ENCODE data around the gene PDE4C. TPM values are rescaled to one million over a fixed set of nuclear protein-coding genes. Genes with fewer than 3 reads are reported as not detected.

The PDE4C gene
- total RNA-seq, 1 experiment from 2014 or later = 0.90 TPM

DNA sequence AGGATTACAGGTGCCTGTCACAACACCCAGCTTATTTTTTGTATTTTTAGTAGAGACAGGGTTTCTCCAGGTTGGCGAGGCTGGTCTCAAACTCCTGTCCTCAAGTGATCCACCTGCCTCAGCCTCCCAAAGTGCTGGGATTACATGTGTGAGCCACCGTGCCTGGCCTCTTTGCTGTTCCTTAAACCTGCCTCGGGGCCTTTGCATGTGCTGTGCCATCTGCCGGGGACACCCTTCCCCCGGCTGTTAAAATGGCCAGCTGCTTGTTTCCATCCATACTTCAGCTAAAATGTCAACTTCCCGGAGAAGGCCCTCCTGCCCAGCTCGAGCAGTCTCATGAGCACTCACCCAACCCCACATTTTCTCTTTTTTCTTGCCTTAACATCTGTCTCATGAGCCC lies 19.1 kb upstream of the PDE4C start:
- H3K4me3 Mint-ChIP-seq (ENCODE audit: low read depth, unreplicated experiment) = no peak overlapping the region
- H3K36me3 Mint-ChIP-seq (ENCODE audit: insufficient read depth, unreplicated experiment) = no peaks in the 10 kb centered on the region
- DNase-seq = no peak
- BruUV-seq (replicated peaks) = no TSS peak
- TF ChIP-seq CTCF (IDR thresholded peaks at IDR 0.05; ENCODE audit: unreplicated experiment) = no peak
- H3K4me1 Mint-ChIP-seq (ENCODE audit: low read depth, unreplicated experiment) = no peaks in the 10 kb centered on the region
- H3K27me3 Mint-ChIP-seq (ENCODE audit: unreplicated experiment) = peaks cover 21% of the 10 kb centered on the region
- CTCF ChIA-PET = interaction anchor here (0.7 kb wide), 1 partner anchor 157 kb away, joined by 4 read pairs; no protein-coding TSS in a partner anchor
- H3K9me3 Mint-ChIP-seq (ENCODE audit: low read depth, unreplicated experiment) = no peaks in the 10 kb centered on the region
- H3K27ac Mint-ChIP-seq (ENCODE audit: unreplicated experiment) = no peak overlapping the region
- intact Hi-C loops (cut with micrococcal nuclease; ENCODE audit: unreplicated experiment) = no loop called here

- H3K9me3 Mint-ChIP-seq (ENCODE audit: low read depth, unreplicated experiment) = no peaks in the 10 kb centered on the region
- intact Hi-C loops (cut with micrococcal nuclease; ENCODE audit: unreplicated experiment) = no loop called here
- CTCF ChIA-PET = no interaction called here
- H3K36me3 Mint-ChIP-seq (ENCODE audit: insufficient read depth, unreplicated experiment) = no peaks in the 10 kb centered on the region
- TF ChIP-seq CTCF (IDR thresholded peaks at IDR 0.05; ENCODE audit: unreplicated experiment) = no peak
- no peak overlapping the region for H3K4me3 Mint-ChIP-seq (ENCODE audit: low read depth, unreplicated experiment)
- no peak for DNase-seq
- H3K4me1 Mint-ChIP-seq (ENCODE audit: low read depth, unreplicated experiment) = no peaks in the 10 kb centered on the region
- H3K27ac Mint-ChIP-seq (ENCODE audit: unreplicated experiment) = no peak overlapping the region
- BruUV-seq (replicated peaks) = no TSS peak
- peaks cover 48% of the 10 kb centered on the region for H3K27me3 Mint-ChIP-seq (ENCODE audit: unreplicated experiment)
Observed at GRCh38 chr19:18239303-18239702, 13.1 kb upstream of the PDE4C start.

DNA sequence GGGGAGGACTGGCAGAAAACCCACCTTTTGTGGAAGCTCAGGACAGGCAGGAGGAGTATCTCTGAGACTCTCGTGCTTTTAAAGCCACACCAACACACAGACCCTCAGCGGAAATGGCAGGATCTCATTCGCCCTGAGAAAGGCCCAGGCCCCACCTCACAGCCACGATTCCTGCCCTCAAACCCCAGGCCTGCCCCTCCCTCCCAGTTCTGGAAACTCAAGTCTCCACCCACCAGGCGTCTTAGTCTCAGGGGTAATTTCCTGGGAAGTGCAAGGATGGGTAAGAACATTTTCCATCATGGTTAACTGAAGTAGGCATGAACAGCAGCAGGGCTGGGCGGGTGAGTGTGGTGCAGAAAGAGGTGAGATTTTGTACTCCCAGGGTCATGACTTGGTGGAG lies 8.0 kb upstream of the PDE4C start:
- TF ChIP-seq CTCF (IDR thresholded peaks at IDR 0.05; ENCODE audit: unreplicated experiment) = no peak
- BruUV-seq (replicated peaks) = no TSS peak
- peaks cover 14% of the 10 kb centered on the region for H3K36me3 Mint-ChIP-seq (ENCODE audit: insufficient read depth, unreplicated experiment)
- H3K4me1 Mint-ChIP-seq (ENCODE audit: low read depth, unreplicated experiment) = peaks cover 14% of the 10 kb centered on the region
- intact Hi-C loops (cut with micrococcal nuclease; ENCODE audit: unreplicated experiment) = no loop called here
- H3K27me3 Mint-ChIP-seq (ENCODE audit: unreplicated experiment) = peaks cover 65% of the 10 kb centered on the region
- no peak overlapping the region for H3K4me3 Mint-ChIP-seq (ENCODE audit: low read depth, unreplicated experiment)
- CTCF ChIA-PET = no interaction called here
- H3K9me3 Mint-ChIP-seq (ENCODE audit: low read depth, unreplicated experiment) = no peaks in the 10 kb centered on the region
- DNase-seq = no peak
- no peak overlapping the region for H3K27ac Mint-ChIP-seq (ENCODE audit: unreplicated experiment)

DNA sequence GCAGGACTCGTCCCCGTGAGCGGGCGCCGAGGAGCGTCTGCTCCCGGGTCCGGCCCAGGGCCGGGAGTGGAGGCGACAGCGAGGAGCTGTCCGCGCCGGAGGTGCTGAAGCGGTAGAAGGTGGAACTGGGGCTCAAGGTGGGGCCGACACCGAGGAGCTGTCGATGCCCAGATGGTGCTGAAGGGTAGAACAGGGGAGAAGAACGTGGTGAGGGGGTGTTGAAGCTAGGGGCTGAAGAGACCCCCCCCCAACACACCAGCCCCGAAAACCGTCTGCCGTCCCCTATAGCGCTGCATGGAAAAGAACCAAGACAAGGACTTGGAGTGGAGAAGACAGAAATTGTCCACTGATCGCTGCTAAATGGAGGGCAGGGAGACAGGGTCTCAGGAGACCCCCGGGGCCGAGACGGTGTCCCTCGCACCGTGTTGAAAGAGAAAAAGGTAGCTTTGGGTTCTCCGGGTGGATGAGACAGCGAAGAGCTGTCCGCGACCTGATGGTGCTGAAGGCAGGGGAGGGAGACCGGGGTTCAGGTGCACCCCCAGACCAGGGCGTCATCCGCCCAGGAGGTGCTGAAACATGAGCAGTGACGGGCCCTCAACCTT lies 7.1 kb upstream of the PDE4C start:
- TF ChIP-seq CTCF (IDR thresholded peaks at IDR 0.05; ENCODE audit: unreplicated experiment) = no peak
- peak; percentile 59 for DNase-seq
- BruUV-seq (replicated peaks) = no TSS peak
- Mint-ChIP-seq H3K36me3 (ENCODE audit: insufficient read depth, unreplicated experiment) (peaks cover 14% of the 10 kb centered on the region), H3K27me3 (ENCODE audit: unreplicated experiment) (peaks cover 65% of the 10 kb centered on the region), H3K9me3 (ENCODE audit: low read depth, unreplicated experiment) (no peaks in the 10 kb centered on the region), H3K4me3 (ENCODE audit: low read depth, unreplicated experiment) (no peak overlapping the region), H3K27ac (ENCODE audit: unreplicated experiment) (no peak overlapping the region), H3K4me1 (ENCODE audit: low read depth, unreplicated experiment) (peaks cover 14% of the 10 kb centered on the region)
- CTCF ChIA-PET = interaction anchor here (0.5 to 1.1 kb wide), 2 partner anchors 9 to 25 kb away, joined by 3 to 10 read pairs; no protein-coding TSS in a partner anchor
- intact Hi-C loops (cut with micrococcal nuclease; ENCODE audit: unreplicated experiment) = no loop called here

Measured in Calu3 (cell line).